ENCODE data around the gene CALML4. TPM values are rescaled to one million over a fixed set of nuclear protein-coding genes. Genes with fewer than 3 reads are reported as not detected.

CALML4 gene
- total and polyA plus RNA-seq, 4 experiments from 2014 or later = 0.79 to 5.1 (median 2.3) TPM

GRCh38 chr15:68207176-68207935, 2.2 kb upstream of the CALML4 start:
- Histone ChIP-seq H3K36me3 (ENCODE audit: insufficient read depth, low read length) (no peaks in the 10 kb centered on the region), H3K4me1 (ENCODE audit: insufficient read depth, low read length) (peaks cover 19% of the 10 kb centered on the region), H3K9me3 (ENCODE audit: control insufficient read depth in 1 of 2, low read length in 2 of 2) (no peaks in the 10 kb centered on the region), H3K4me3 (ENCODE audit: low read length in 2 of 2) (no peak overlapping the region), H3K27me3 (ENCODE audit: insufficient read depth, low read length) (no peaks in the 10 kb centered on the region), H3K27ac (ENCODE audit: low read depth, low read length) (no peak overlapping the region)
- DNase-seq = no peak
- H3K4me3 Mint-ChIP-seq = peak overlapping the region in 1 of 8 donors; percentile 12
- intact Hi-C loops (cut with micrococcal nuclease) = no loop called here
- no peaks in the 10 kb centered on the region for H3K36me3 Mint-ChIP-seq
- ChIA-PET POLR2A (ENCODE audit: partially characterized antibody) (no interaction called here), CTCF (ENCODE audit: partially characterized antibody) (no interaction called here)
- H3K27me3 Mint-ChIP-seq = no peaks in the 10 kb centered on the region
- peaks cover 5 to 30% (median 17%) of the 10 kb centered on the region in 4 donors for H3K4me1 Mint-ChIP-seq
- H3K9me3 Mint-ChIP-seq = no peaks in the 10 kb centered on the region
- peak overlapping the region in 2 of 7 donors; percentile 53 to 81 for H3K27ac Mint-ChIP-seq

- peaks cover 7 to 30% (median 18%) of the 10 kb centered on the region in 4 donors for H3K4me1 Mint-ChIP-seq
- CTCF ChIA-PET (ENCODE audit: partially characterized antibody) = no interaction called here
- no peaks in the 10 kb centered on the region for H3K27me3 Mint-ChIP-seq
- no peaks in the 10 kb centered on the region for H3K27me3 ChIP-seq (ENCODE audit: insufficient read depth, low read length)
- DNase-seq = no peak
- intact Hi-C loops (cut with micrococcal nuclease) = no loop called here
- H3K4me3 Mint-ChIP-seq = no peak overlapping the region
- H3K27ac ChIP-seq (ENCODE audit: low read depth, low read length) = no peak overlapping the region
- peak overlapping the region in 1 of 7 donors; percentile 42 for H3K27ac Mint-ChIP-seq
- no peaks in the 10 kb centered on the region for H3K9me3 ChIP-seq (ENCODE audit: control insufficient read depth in 1 of 2, low read length in 2 of 2)
- POLR2A ChIA-PET (ENCODE audit: partially characterized antibody) = no interaction called here
- peaks cover 19% of the 10 kb centered on the region for H3K4me1 ChIP-seq (ENCODE audit: insufficient read depth, low read length)
- no peaks in the 10 kb centered on the region for H3K36me3 ChIP-seq (ENCODE audit: insufficient read depth, low read length)
- H3K36me3 Mint-ChIP-seq = no peaks in the 10 kb centered on the region
- no peak overlapping the region for H3K4me3 ChIP-seq (ENCODE audit: low read length in 2 of 2)
- no peaks in the 10 kb centered on the region for H3K9me3 Mint-ChIP-seq
Observed at GRCh38 chr15:68206711-68207151, 1.6 kb upstream of the CALML4 start.

GRCh38 chr15:68205954-68206539, 915 bp upstream of the CALML4 start:
- Histone ChIP-seq H3K27ac (ENCODE audit: low read depth, low read length) (no peak overlapping the region), H3K27me3 (ENCODE audit: insufficient read depth, low read length) (no peaks in the 10 kb centered on the region), H3K4me1 (ENCODE audit: insufficient read depth, low read length) (peaks cover 19% of the 10 kb centered on the region), H3K9me3 (ENCODE audit: control insufficient read depth in 1 of 2, low read length in 2 of 2) (no peaks in the 10 kb centered on the region), H3K4me3 (ENCODE audit: low read length in 2 of 2) (no peak overlapping the region), H3K36me3 (ENCODE audit: insufficient read depth, low read length) (no peaks in the 10 kb centered on the region)
- Mint-ChIP-seq H3K36me3 (no peaks in the 10 kb centered on the region), H3K27ac (peak overlapping the region in 3 of 7 donors; percentile 42 to 53 (median 52)), H3K9me3 (no peaks in the 10 kb centered on the region), H3K27me3 (no peaks in the 10 kb centered on the region), H3K4me3 (peak overlapping the region in 6 of 8 donors; percentile 17 to 65 (median 28)), H3K4me1 (peaks cover 8 to 30% (median 18%) of the 10 kb centered on the region in 4 donors)
- intact Hi-C loops (cut with micrococcal nuclease) = no loop called here
- CTCF ChIA-PET (ENCODE audit: partially characterized antibody) = no interaction called here
- no peak for DNase-seq
- POLR2A ChIA-PET (ENCODE audit: partially characterized antibody) = no interaction called here

GRCh38 chr15:68205558-68205944, 419 bp upstream of the CALML4 start:
- peaks cover 8 to 30% (median 18%) of the 10 kb centered on the region in 4 donors for H3K4me1 Mint-ChIP-seq
- peak overlapping the region in 1 of 8 donors; percentile 24 for H3K4me3 Mint-ChIP-seq
- ChIA-PET POLR2A (ENCODE audit: partially characterized antibody) (no interaction called here), CTCF (ENCODE audit: partially characterized antibody) (no interaction called here)
- Histone ChIP-seq H3K4me3 (ENCODE audit: low read length in 2 of 2) (no peak overlapping the region), H3K9me3 (ENCODE audit: control insufficient read depth in 1 of 2, low read length in 2 of 2) (no peaks in the 10 kb centered on the region), H3K4me1 (ENCODE audit: insufficient read depth, low read length) (peaks cover 19% of the 10 kb centered on the region), H3K36me3 (ENCODE audit: insufficient read depth, low read length) (no peaks in the 10 kb centered on the region), H3K27ac (ENCODE audit: low read depth, low read length) (no peak overlapping the region), H3K27me3 (ENCODE audit: insufficient read depth, low read length) (no peaks in the 10 kb centered on the region)
- H3K36me3 Mint-ChIP-seq = no peaks in the 10 kb centered on the region
- intact Hi-C loops (cut with micrococcal nuclease) = no loop called here
- H3K9me3 Mint-ChIP-seq = no peaks in the 10 kb centered on the region
- no peak for DNase-seq
- no peaks in the 10 kb centered on the region for H3K27me3 Mint-ChIP-seq
- H3K27ac Mint-ChIP-seq = peak overlapping the region in 2 of 7 donors; percentile 52 to 60

DNA sequence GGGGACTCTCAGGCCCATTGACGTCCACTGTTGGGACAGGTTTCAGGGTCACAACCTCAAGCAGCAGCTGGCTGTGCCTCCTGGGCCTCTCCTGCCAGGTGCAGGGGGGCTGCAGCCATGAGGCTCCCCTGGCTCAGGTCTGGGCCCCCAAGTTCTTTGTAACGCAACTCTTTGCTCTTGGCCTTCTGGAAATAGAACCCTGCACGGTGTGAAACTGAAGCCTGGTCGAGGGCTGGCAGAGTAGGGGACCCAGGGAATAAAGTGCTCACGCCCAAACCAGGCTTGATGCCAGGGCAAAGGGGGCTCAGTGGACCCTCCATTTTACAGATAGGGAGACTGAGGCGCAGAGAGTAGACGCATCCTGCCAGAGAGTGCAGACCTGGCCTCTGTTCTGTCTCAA, 771 bp downstream of the CALML4 start:
- DNase-seq = no peak
- no peak overlapping the region for H3K27ac Mint-ChIP-seq
- CTCF ChIA-PET (ENCODE audit: partially characterized antibody) = no interaction called here

GRCh38 chr15:68203956-68204355, 1.2 kb downstream of the CALML4 start:
- peaks cover 5 to 23% (median 12%) of the 10 kb centered on the region in 4 donors for H3K4me1 Mint-ChIP-seq
- H3K36me3 Mint-ChIP-seq = no peaks in the 10 kb centered on the region
- CTCF ChIA-PET (ENCODE audit: partially characterized antibody) = no interaction called here
- Histone ChIP-seq H3K27ac (ENCODE audit: low read depth, low read length) (no peak overlapping the region), H3K4me3 (ENCODE audit: low read length in 2 of 2) (no peak overlapping the region), H3K4me1 (ENCODE audit: insufficient read depth, low read length) (peaks cover 6% of the 10 kb centered on the region), H3K9me3 (ENCODE audit: control insufficient read depth in 1 of 2, low read length in 2 of 2) (no peaks in the 10 kb centered on the region), H3K27me3 (ENCODE audit: insufficient read depth, low read length) (no peaks in the 10 kb centered on the region), H3K36me3 (ENCODE audit: insufficient read depth, low read length) (no peaks in the 10 kb centered on the region)
- POLR2A ChIA-PET (ENCODE audit: partially characterized antibody) = no interaction called here
- no peak overlapping the region for H3K4me3 Mint-ChIP-seq
- no peaks in the 10 kb centered on the region for H3K9me3 Mint-ChIP-seq
- intact Hi-C loops (cut with micrococcal nuclease) = no loop called here
- no peak overlapping the region for H3K27ac Mint-ChIP-seq
- DNase-seq = no peak
- no peaks in the 10 kb centered on the region for H3K27me3 Mint-ChIP-seq

More for the DNA sequence above, 771 bp downstream of the CALML4 start:
- Histone ChIP-seq H3K4me3 (ENCODE audit: low read length in 2 of 2) (no peak overlapping the region), H3K36me3 (ENCODE audit: insufficient read depth, low read length) (no peaks in the 10 kb centered on the region), H3K9me3 (ENCODE audit: control insufficient read depth in 1 of 2, low read length in 2 of 2) (no peaks in the 10 kb centered on the region), H3K27me3 (ENCODE audit: insufficient read depth, low read length) (no peaks in the 10 kb centered on the region), H3K4me1 (ENCODE audit: insufficient read depth, low read length) (peaks cover 11% of the 10 kb centered on the region), H3K27ac (ENCODE audit: low read depth, low read length) (no peak overlapping the region)
- POLR2A ChIA-PET (ENCODE audit: partially characterized antibody) = no interaction called here
- Mint-ChIP-seq H3K9me3 (no peaks in the 10 kb centered on the region), H3K4me1 (peaks cover 5 to 25% (median 14%) of the 10 kb centered on the region in 4 donors), H3K27me3 (no peaks in the 10 kb centered on the region), H3K4me3 (no peak overlapping the region), H3K36me3 (no peaks in the 10 kb centered on the region)
- intact Hi-C loops (cut with micrococcal nuclease) = no loop called here

DNA sequence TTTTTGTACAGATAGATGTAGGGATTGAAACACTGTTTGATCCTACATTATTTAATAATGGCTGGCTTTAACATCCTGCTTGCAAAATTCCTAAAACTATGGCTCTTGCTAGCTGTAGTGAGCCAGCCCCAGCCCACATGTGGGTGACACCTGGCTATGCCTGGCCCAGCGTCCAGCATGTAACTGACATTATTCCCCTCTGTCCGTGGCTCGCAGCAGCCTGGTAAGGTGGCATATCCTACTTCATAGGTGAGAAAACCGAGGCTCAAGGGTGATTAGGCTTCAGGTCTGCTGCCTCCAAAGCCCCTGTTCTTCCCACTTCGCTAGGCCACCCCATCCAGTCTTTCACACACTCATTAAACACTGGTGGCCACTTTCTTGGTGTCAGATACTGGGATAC, 1.6 kb downstream of the CALML4 start:
- H3K4me1 Mint-ChIP-seq = peaks cover 3 to 18% (median 9%) of the 10 kb centered on the region in 4 donors
- no peaks in the 10 kb centered on the region for H3K27me3 Mint-ChIP-seq

More for the DNA sequence above, 1.6 kb downstream of the CALML4 start:
- no peaks in the 10 kb centered on the region for H3K27me3 ChIP-seq (ENCODE audit: insufficient read depth, low read length)
- H3K9me3 Mint-ChIP-seq = no peaks in the 10 kb centered on the region
- no peak overlapping the region for H3K4me3 ChIP-seq (ENCODE audit: low read length in 2 of 2)
- intact Hi-C loops (cut with micrococcal nuclease) = no loop called here
- no peaks in the 10 kb centered on the region for H3K36me3 Mint-ChIP-seq
- DNase-seq = no peak
- no peaks in the 10 kb centered on the region for H3K9me3 ChIP-seq (ENCODE audit: control insufficient read depth in 1 of 2, low read length in 2 of 2)
- no peaks in the 10 kb centered on the region for H3K36me3 ChIP-seq (ENCODE audit: insufficient read depth, low read length)
- H3K4me3 Mint-ChIP-seq = no peak overlapping the region
- peak overlapping the region in 1 of 7 donors; percentile 15 for H3K27ac Mint-ChIP-seq
- ChIA-PET POLR2A (ENCODE audit: partially characterized antibody) (no interaction called here), CTCF (ENCODE audit: partially characterized antibody) (no interaction called here)
- no peak overlapping the region for H3K27ac ChIP-seq (ENCODE audit: low read depth, low read length)
- peaks cover 3% of the 10 kb centered on the region for H3K4me1 ChIP-seq (ENCODE audit: insufficient read depth, low read length)
